Activated CD4-positive, CD25-positive, alpha-beta regulatory T cell (primary cell): ENCODE data around the gene DMAC2L.
A peak's percentile ranks its signal among the peaks of the same experiment; 100 is the strongest.
"Not testable (repeated sequence)": the region's sequence is repeated elsewhere in the genome, so short reads cannot be mapped to it uniquely, and the experiment has no call there.

Experiments
- DNase-seq, 4 experiments: peaks; one replicate each; lab custom pipeline; 2025; lab: John Stamatoyannopoulos, UW

The DMAC2L gene

GRCh38 chr14:50356283-50356682 is 44.2 kb downstream of the DMAC2L start:
- not testable (repeated sequence) for DNase-seq

- DNase-seq: no peak
These were observed 45.0 kb downstream of the DMAC2L start for GRCh38 chr14:50357124-50357523.

- DNase-seq: no peak
These were observed 45.8 kb downstream of the DMAC2L start for GRCh38 chr14:50357753-50358395.

- no peak for DNase-seq
These were observed 47.5 kb downstream of the DMAC2L start for GRCh38 chr14:50359631-50360030.

- no peak for DNase-seq
These were observed 48.0 kb downstream of the DMAC2L start for GRCh38 chr14:50360093-50360492.

GRCh38 chr14:50360851-50361250 is 48.7 kb downstream of the DMAC2L start:
- no peak for DNase-seq

GRCh38 chr14:50361473-50362403 is 49.6 kb downstream of the DMAC2L start:
- DNase-seq: not testable (repeated sequence)

GRCh38 chr14:50362764-50363713 is 50.9 kb downstream of the DMAC2L start:
- no peak for DNase-seq

GRCh38 chr14:50363714-50364111 is 51.6 kb downstream of the DMAC2L start:
- peak in 1 of 4 experiments; percentile 23 for DNase-seq

GRCh38 chr14:50364792-50365191 is 52.7 kb downstream of the DMAC2L start:
- DNase-seq: no peak

GRCh38 chr14:50365572-50365971 is 53.4 kb downstream of the DMAC2L start:
- DNase-seq: not testable (repeated sequence)

GRCh38 chr14:50366115-50366514 is 54.0 kb downstream of the DMAC2L start:
- no peak for DNase-seq

GRCh38 chr14:50366589-50366988 is 54.5 kb downstream of the DMAC2L start:
- DNase-seq: no peak

- no peak for DNase-seq
These were observed 59.4 kb downstream of the DMAC2L start for GRCh38 chr14:50371546-50371945.

- no peak for DNase-seq
These were observed 61.8 kb downstream of the DMAC2L start for GRCh38 chr14:50373959-50374358.

GRCh38 chr14:50375760-50376159 is 63.6 kb downstream of the DMAC2L start:
- DNase-seq: no peak
